Neural cell (in vitro differentiated cells): ENCODE data around the gene TMF1. TPM values are rescaled to one million over a fixed set of nuclear protein-coding genes. Genes with fewer than 3 reads are reported as not detected.

Source experiments
- H2AFZ ChIP-seq: fragments of 200-600, 300-800 bp; sonication (generic), shearing (Covaris generic); 2 replicates; pipeline ENCODE4 v1.6.0; 2014; ENCODE audit warnings: low read depth, mild to moderate bottlenecking, antibody characterized with exemption, low read length, moderate library complexity
- H3F3A ChIP-seq: fragments of 200-600 bp; shearing (Covaris generic); 2 replicates; pipeline ENCODE4 v1.6.1; 2016; ENCODE audit warnings: mild to moderate bottlenecking, moderate library complexity, mixed read lengths, antibody characterized with exemption, low read length; ENCODE audit not compliant: insufficient read depth, poor library complexity, severe bottlenecking
- H3K27ac ChIP-seq: fragments of 200-600, 300-800 bp; sonication (generic), shearing (Covaris generic); 2 replicates; pipeline ENCODE4 v1.5.1; 2014; ENCODE audit warnings: mild to moderate bottlenecking, low read length, moderate library complexity
- H3K27me3 ChIP-seq: fragments of 300-800, 200-600 bp; sonication (generic), shearing (Covaris generic); 2 replicates; pipeline ENCODE4 v1.6.0; 2014; ENCODE audit warnings: mild to moderate bottlenecking, low read depth, low read length, moderate library complexity; ENCODE audit not compliant: insufficient read depth
- H3K36me3 ChIP-seq: fragments of 300-800, 200-600 bp; sonication (generic), shearing (Covaris generic); 2 replicates; pipeline ENCODE4 v1.5.1; 2014; ENCODE audit warnings: mild to moderate bottlenecking, antibody characterized with exemption, low read length, moderate library complexity; ENCODE audit not compliant: insufficient read depth
- H3K4me2 ChIP-seq: fragments of 300-800, 200-600 bp; sonication (generic), shearing (Covaris generic); 2 replicates; pipeline ENCODE4 v1.6.0; 2014; ENCODE audit warnings: mild to moderate bottlenecking, low read length
- H3K4me3 ChIP-seq: fragments of 300-800, 200-600 bp; sonication (generic), shearing (Covaris generic); 2 replicates; pipeline ENCODE4 v1.5.1; 2014; ENCODE audit warnings: mild to moderate bottlenecking, low read length, moderate library complexity
- H3K79me2 ChIP-seq: fragments of 200-600 bp; shearing (Covaris generic); replicated peaks from 2 replicates; pipeline ENCODE4 v1.6.0; 2014; ENCODE audit warnings: mild to moderate bottlenecking, low read length, moderate library complexity; ENCODE audit not compliant: insufficient read depth
- H3K9ac ChIP-seq: fragments of 300-800, 200-600 bp; sonication (generic), shearing (Covaris generic); 2 replicates; pipeline ENCODE4 v1.6.1; 2016; ENCODE audit warnings: mild to moderate bottlenecking, low read length, mixed read lengths
- H3K9me2 ChIP-seq: fragments of 200-600 bp; shearing (Covaris generic); 2 replicates; pipeline ENCODE4 v1.6.1; 2016; ENCODE audit warnings: mild to moderate bottlenecking, low read length, mixed read lengths; ENCODE audit not compliant: insufficient read depth
- H3K9me3 ChIP-seq: fragments of 200-600, 300-800 bp; sonication (generic), shearing (Covaris generic); 2 replicates; pipeline ENCODE4 v1.6.1; 2016; ENCODE audit warnings: mild to moderate bottlenecking, mixed run types, low read length, moderate library complexity, mixed read lengths
- H4K20me1 ChIP-seq: fragments of 200-600 bp; shearing (Covaris generic); 2 replicates; pipeline ENCODE4 v1.6.1; 2016; ENCODE audit warnings: mild to moderate bottlenecking, mixed run types; ENCODE audit not compliant: insufficient read depth
- EP300 ChIP-seq: fragments of 450-650 bp; conservative IDR thresholded peaks from 2 replicates; pipeline ENCODE4 v1.6.1; 2014; ENCODE audit warnings: antibody characterized with exemption, mild to moderate bottlenecking, moderate library complexity; ENCODE audit not compliant: poor library complexity, severe bottlenecking
- EZH2 ChIP-seq: fragments of 200-600, 300-800 bp; shearing (Covaris generic), sonication (generic); IDR thresholded peaks from 2 replicates; pipeline ENCODE4 v1.6.1; 2014; ENCODE audit warnings: antibody characterized with exemption, low read length, borderline replicate concordance, mild to moderate bottlenecking; ENCODE audit not compliant: insufficient read depth, poor library complexity, severe bottlenecking
- MXI1 ChIP-seq: fragments of 450-650 bp; conservative IDR thresholded peaks from 2 replicates; pipeline ENCODE4 v1.6.1; 2014; ENCODE audit warnings: antibody characterized with exemption, mild to moderate bottlenecking; ENCODE audit not compliant: poor library complexity, severe bottlenecking
- POLR2AphosphoS5 ChIP-seq: IDR thresholded peaks from 2 replicates; pipeline ENCODE4 v1.6.1; 2012
- RAD21 ChIP-seq: fragments of 450-650 bp; conservative IDR thresholded peaks from 2 replicates; pipeline ENCODE4 v1.6.1; 2014; ENCODE audit warnings: antibody characterized with exemption, mild to moderate bottlenecking, moderate library complexity
- REST ChIP-seq: IDR thresholded peaks from 2 replicates; pipeline ENCODE4 v1.6.1; 2012; ENCODE audit warnings: borderline replicate concordance
- SMC3 ChIP-seq: fragments of 450-650 bp; conservative IDR thresholded peaks from 2 replicates; pipeline ENCODE4 v1.6.1; 2014; ENCODE audit warnings: antibody characterized with exemption, mild to moderate bottlenecking, moderate library complexity; ENCODE audit not compliant: poor library complexity
- TAF1 ChIP-seq: IDR thresholded peaks from 2 replicates; pipeline ENCODE4 v1.6.1; 2012; ENCODE audit warnings: low read depth
- polyA plus RNA-seq: library from polyadenylated mRNA; depleted of rRNA; stranded (reverse); fragments of >200 nt; gene quantifications from 2 replicates; pipeline ENCODE4 v1.2.3, GENCODE V29; 2014
- TF ChIP-seq, protein P1 (sequence below): fragments of 450-650 bp; IDR thresholded peaks from 2 replicates; pipeline ENCODE4 v1.5.1; 2014; ENCODE audit warnings: antibody characterized with exemption, mild to moderate bottlenecking, moderate library complexity; ENCODE audit not compliant: poor library complexity, severe bottlenecking

Gene TMF1
- polyA plus RNA-seq, 1 donor from 2014 or later, result 21.4 TPM

- Histone ChIP-seq H3K36me3 (peaks cover 10% of the 10 kb centered on the region), H3K9me2 (no peaks in the 10 kb centered on the region), H3K9me3 (no peaks in the 10 kb centered on the region), H4K20me1 (no peaks in the 10 kb centered on the region), H3K9ac (no peak overlapping the region), H3K27ac (no peak overlapping the region), H3K27me3 (no peaks in the 10 kb centered on the region), H2AFZ (no peak overlapping the region), H3F3A (no peaks in the 10 kb centered on the region), H3K4me2 (no peak overlapping the region), H3K79me2 (no peaks in the 10 kb centered on the region), H3K4me3 (no peak overlapping the region)
- TF ChIP-seq, protein P1, sequence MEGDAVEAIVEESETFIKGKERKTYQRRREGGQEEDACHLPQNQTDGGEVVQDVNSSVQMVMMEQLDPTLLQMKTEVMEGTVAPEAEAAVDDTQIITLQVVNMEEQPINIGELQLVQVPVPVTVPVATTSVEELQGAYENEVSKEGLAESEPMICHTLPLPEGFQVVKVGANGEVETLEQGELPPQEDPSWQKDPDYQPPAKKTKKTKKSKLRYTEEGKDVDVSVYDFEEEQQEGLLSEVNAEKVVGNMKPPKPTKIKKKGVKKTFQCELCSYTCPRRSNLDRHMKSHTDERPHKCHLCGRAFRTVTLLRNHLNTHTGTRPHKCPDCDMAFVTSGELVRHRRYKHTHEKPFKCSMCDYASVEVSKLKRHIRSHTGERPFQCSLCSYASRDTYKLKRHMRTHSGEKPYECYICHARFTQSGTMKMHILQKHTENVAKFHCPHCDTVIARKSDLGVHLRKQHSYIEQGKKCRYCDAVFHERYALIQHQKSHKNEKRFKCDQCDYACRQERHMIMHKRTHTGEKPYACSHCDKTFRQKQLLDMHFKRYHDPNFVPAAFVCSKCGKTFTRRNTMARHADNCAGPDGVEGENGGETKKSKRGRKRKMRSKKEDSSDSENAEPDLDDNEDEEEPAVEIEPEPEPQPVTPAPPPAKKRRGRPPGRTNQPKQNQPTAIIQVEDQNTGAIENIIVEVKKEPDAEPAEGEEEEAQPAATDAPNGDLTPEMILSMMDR, result peak; percentile 37
- no peak for TF ChIP-seq RAD21
Measured at GRCh38 chr3:69020424-69020823, 31.7 kb downstream of the TMF1 start.

DNA sequence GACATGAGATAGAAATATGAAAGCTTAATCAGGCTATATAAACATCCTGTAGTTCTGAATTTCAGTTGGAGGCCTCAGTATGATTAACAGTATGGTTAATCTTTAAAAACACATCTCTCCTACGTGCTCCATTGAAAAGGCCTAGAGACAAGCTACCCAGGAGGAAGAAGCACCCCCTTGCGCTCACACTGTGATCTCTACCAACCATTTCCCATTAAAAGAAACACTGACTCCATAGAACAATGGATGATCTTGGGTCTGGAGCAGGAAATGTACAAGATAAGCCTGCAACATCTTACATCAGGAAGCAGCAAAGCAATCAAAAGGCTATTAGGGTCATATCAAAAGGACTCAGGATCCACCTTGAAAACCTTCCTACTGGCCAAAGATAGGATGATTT lies 35.2 kb downstream of the TMF1 start:
- H3F3A ChIP-seq, result no peaks in the 10 kb centered on the region
- no peak overlapping the region for H3K9ac ChIP-seq
- peaks cover 30% of the 10 kb centered on the region for H3K27me3 ChIP-seq
- peaks cover 4% of the 10 kb centered on the region for H3K36me3 ChIP-seq
- no peak overlapping the region for H3K4me3 ChIP-seq
- H3K9me2 ChIP-seq, result no peaks in the 10 kb centered on the region
- H4K20me1 ChIP-seq, result no peaks in the 10 kb centered on the region
- H3K9me3 ChIP-seq, result no peaks in the 10 kb centered on the region
- no peak overlapping the region for H3K27ac ChIP-seq
- no peak overlapping the region for H3K4me2 ChIP-seq
- no peaks in the 10 kb centered on the region for H3K79me2 ChIP-seq
- no peak overlapping the region for H2AFZ ChIP-seq
- TF ChIP-seq RAD21, result no peak

- H3K9me3 ChIP-seq, result no peaks in the 10 kb centered on the region
- TF ChIP-seq EP300, result no peak
- TF ChIP-seq REST, result no peak
- TF ChIP-seq SMC3, result no peak
- no peak for TF ChIP-seq POLR2AphosphoS5
- no peak for TF ChIP-seq MXI1
- TF ChIP-seq TAF1, result no peak
- TF ChIP-seq, protein P1, result no peak
- no peak for TF ChIP-seq RAD21
- no peak for TF ChIP-seq EZH2
- H2AFZ ChIP-seq, result no peak overlapping the region
- H3K9me2 ChIP-seq, result no peaks in the 10 kb centered on the region
- no peaks in the 10 kb centered on the region for H3K79me2 ChIP-seq
- H3K4me3 ChIP-seq, result no peak overlapping the region
- no peak overlapping the region for H3K9ac ChIP-seq
- H3K27ac ChIP-seq, result no peak overlapping the region
- no peak overlapping the region for H3K4me2 ChIP-seq
- H4K20me1 ChIP-seq, result no peaks in the 10 kb centered on the region
- H3K27me3 ChIP-seq, result peaks cover 30% of the 10 kb centered on the region
- H3F3A ChIP-seq, result no peaks in the 10 kb centered on the region
- peaks cover 4% of the 10 kb centered on the region for H3K36me3 ChIP-seq
Measured at GRCh38 chr3:69016102-69016501, 36.0 kb downstream of the TMF1 start.
